HG03280 (cell line): ENCODE data around the gene AGAP9.
"Not testable (repeated sequence)": the region's sequence is repeated elsewhere in the genome, so short reads cannot be mapped to it uniquely, and the experiment has no call there.

Source experiments
- ATAC-seq: cut with Tn5 transposase; IDR thresholded peaks from one replicate; pipeline ENCODE4 v1.9.1; 2021; ENCODE audit warnings: mild to moderate bottlenecking, moderate library complexity; ENCODE audit not compliant: unreplicated experiment

The AGAP9 gene

DNA sequence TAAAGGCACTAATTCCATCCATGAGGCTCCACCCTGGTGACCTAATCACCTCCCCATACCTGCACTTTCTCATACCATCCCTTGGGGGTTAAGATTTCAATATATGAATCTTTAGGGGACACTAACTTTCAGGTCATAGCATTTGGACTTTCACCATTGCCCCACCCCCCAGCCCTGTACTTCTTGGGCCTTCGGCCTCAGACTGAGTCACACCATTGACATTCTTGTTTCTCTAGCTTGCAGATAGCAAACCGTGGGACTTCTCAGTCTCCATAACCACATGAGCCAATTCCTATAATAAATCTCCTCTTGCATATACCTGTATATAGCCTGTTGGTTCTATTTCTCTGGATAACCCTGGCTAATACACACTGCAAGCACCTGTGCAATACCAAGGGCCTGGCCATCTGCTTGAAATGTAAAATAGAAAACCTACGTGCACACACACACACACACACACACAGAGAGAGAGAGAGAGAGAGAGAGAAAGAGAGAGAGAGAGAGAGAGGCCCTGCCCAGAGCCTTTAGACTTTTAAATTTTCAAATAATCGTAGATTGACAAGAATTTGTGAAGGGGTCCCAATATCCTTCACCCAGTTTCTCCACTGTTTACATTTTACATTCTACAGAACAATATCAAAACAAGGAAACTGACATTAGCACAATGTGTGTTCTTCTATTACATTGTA, 64.8 kb downstream of the AGAP9 start:
- no peak for ATAC-seq

DNA sequence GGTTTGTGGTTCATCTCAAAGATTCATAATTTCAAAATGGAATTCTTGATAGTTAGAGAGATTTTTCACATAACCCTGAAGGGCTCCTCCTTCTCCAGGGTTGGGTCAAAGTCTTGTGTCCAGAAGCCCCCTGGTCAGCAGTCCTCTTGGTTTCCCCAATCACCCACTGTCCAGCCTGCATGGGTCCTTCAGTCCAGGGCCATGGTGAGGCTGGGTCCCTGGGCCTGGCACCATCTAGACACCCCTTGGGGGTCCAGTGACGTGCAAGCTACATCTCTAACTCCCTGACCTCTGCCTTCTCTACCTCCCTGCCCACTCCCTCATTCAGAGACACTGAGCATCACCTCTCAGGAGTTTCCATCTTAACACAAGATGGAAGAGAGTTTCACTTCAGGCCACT, 65.6 kb downstream of the AGAP9 start:
- ATAC-seq = no peak

DNA sequence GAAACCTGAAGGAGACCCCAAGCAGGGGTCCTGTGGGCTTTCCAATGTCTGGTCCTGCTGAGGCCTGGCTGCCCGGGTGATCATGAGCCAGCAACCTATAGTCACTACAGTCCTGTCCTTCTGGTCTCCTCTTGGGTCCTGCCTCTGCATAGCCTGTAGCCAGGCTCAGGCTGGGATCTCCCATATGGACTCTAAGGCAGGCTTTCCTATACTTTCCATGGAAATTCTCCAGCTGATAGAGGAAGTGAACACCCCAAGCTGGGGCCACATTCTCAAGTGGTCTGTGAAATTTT, 66.0 kb downstream of the AGAP9 start:
- no peak for ATAC-seq

DNA sequence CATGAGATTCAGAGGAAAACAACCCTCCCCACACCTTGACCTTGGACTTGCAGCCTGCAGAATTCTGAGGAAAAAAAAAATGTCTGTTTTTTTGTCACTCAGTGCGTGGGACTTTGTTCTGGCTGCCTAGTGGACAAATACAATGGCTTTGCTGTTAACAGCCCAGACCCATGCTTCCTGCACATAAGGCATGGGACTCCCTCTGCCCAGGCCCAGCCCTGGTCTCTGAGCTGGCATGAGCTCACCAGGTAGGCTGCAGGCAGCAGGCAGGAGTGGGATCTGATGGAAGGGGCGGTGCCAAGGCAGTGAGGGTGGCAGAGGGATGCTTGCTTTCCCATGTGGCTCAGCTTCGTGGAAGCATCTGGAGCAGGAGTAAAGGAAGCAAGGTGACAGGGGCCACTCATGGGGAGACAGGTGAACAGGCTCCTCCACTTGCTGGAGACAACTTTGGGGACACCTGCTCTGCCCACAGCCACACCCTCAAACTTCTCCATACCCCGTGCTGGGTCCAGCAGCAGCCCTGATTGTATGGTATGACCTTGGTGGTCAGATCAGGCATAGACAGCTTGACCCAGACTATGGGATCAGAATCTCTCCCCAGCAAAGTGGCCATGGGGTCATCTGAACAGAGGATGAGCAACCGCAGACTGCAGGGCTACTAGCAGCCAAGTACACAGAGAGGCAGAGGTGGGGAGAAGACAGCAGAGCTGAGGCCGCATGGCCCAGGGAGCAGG, 66.5 kb downstream of the AGAP9 start:
- no peak for ATAC-seq

DNA sequence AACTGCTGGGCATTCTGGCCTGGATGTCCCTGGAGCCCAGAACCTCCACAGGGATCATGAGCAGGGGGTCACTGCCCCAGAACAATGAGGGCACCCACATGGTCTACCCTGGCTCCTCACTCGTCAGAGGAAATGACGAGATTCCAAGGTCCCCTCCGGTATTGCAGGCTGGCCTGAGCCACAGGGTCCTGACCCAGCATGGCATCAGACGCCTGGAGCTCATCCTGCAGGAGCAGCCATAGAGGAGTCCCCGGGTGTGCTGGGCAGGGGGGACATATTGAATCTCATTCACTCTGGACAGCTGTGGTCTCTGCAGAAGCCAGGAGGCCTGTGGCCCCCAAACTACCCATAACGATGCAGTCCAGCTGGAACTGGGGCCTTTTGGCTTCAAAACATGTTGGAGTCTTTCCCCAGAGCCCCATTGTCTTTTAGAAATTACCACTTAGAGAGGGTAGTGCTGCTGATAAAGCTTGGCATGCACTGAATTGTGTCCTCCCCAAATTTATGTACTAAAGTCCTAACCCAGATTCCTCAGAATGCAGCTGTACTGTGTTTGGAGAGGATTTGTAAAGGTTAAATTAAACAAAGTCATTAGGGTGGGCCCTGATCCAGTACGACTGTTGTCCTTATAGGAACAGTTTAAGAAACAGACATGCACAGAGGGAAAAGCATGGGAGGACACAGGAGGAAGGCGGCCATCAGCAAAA, 67.2 kb downstream of the AGAP9 start:
- ATAC-seq = no peak

DNA sequence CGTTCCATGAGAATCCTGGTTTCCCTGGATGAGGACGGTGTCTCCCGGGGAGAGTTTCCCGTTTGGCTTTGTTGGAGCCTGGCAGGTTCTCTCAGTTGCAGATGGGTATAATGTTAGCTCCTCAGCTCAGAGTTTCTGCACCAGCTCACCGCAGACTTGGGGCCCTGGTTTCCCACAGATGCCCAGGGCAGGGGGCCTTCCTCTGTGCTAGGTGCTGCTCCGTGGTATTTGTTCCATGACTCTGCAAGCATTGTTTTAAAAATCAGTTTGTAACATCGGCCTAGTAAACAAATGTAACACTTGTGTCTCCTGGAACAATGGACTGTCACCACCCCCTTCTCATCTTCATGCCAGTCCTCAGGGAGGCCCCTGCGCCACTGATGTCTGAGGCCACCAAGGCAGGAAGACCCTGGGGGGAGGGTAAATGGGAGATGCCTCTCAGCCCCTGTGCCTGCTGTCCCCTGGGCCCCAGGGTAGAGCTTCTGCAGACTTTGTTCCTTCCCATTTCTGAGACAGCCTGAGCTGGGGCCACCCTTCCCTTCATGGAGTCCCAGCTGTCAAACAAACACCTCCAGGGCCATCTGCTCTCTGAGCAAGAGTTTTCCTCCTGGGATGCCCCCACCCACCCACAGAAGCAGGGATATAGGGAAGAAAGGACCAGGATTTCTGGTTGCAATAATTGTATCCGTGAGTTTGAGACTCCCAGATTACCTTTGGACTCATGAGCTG, 67.9 kb downstream of the AGAP9 start:
- ATAC-seq = not testable (repeated sequence)

DNA sequence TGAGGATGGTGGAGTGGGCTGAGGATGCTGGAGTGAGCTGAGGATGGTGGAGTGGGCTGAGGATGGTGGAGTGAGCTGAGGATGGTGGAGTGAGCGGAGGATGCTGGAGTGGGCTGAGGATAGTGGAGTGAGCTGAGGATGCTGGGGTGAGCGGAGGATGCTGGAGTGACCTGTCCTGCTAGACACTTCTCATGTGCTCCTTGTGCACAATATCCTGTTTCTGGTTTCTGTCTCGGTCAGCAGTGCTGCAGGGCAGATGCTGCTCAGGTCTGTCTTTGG, 68.7 kb downstream of the AGAP9 start:
- no peak for ATAC-seq

DNA sequence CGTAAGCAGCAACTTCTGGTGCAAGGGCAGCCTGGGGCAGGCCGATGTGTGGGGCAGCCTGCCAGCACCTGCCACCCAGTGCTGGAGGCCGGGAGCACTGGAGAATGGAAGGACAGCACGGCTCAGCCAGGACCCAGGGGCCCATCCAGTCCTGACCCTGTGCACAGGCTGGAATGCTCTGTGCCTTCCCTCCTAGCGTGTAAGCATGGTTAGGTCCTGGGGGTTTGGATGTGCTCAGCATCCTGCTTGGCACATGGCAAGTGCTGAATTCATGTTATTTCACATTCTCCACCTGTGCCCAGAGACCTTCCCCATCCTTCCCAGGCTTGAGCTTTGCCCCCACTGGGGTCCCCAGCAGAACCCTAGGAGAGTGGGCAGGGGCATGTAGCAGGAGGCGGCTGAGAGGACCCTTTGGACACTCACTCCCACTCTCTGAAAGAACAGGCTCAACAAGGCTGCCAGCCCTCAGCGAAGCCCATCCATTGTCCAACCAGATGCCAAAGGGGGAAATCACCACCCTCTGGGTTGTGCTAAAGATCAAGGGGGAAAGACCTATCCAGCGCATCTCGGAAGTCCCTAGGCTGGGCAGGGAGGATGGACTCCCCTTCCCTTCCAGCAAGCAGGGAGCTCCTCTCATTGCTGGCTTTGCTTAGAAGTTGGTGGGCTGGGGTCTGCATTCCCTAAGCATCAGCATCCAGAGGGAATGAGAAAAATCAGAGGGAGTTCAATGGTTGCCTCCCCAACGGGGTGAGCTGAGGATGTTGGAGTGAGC, 69.2 kb downstream of the AGAP9 start:
- no peak for ATAC-seq

DNA sequence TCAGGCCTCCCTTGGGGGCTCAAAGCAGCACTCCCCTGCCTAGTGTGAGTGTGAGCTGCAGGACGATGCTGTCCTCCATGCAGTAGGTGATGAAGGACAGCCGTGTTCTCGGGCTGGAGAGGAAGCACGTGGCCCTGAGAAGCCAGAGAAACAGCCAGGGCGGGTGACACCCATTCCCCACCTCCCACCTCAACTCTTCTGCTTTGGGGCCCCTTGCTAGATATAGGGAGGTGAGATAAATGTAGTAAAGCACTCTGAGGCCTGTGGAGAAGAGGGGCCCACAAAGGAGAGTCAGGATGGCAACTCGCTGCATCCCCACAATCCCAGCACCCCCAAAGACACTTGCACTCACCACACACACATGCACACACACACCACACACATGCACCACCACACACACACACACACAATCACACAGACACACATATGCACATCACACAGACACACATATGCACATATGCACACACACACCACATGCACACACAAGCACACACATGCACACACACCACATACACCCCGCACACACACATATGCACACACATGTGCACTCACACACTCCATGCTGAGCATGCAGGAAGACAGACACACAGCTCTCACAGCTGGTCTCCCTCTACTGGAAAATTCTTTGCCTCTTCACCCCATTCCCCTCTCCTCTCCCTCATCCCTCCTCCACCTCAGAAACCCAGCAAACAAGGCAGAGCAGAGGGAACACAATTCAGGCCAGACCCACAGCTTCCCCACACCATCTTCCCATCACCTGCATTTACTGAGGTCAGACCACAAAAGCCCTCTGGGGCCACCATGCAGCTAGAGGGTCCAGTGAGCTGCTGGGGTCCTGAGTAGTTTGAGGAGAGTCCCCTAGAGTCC, 70.1 kb downstream of the AGAP9 start:
- ATAC-seq = no peak

DNA sequence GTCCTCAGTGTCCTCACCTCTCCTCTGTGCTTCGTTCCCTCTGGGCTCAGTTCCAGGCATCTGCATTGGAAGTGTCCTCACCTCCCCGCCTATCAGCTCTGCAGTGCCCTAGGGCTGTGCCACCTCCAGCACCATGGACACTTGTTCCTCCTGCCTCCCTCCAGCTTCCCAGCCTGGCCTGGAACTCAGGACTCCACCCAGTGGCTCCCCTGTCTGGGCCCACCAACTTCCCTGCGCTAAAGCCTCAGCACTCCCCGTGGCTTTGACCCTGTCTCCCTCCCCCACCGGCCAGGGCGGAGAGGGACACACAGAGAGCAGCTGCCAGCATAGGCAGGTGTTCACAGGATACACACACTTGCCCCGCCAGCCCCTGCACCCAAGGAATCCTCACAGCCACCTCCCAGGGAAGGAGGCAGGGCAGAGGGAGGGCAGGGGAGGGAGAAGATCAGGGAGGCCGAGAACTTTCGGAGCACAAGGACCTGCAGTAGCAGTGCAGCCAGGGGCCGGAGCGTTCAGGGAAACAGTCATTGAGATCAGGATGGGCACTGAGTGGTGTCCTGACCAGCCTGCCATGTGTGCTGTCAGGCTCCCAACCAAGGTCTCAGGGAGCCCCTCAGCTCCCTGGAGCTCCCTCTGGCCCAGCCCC, 70.8 kb downstream of the AGAP9 start:
- no peak for ATAC-seq

DNA sequence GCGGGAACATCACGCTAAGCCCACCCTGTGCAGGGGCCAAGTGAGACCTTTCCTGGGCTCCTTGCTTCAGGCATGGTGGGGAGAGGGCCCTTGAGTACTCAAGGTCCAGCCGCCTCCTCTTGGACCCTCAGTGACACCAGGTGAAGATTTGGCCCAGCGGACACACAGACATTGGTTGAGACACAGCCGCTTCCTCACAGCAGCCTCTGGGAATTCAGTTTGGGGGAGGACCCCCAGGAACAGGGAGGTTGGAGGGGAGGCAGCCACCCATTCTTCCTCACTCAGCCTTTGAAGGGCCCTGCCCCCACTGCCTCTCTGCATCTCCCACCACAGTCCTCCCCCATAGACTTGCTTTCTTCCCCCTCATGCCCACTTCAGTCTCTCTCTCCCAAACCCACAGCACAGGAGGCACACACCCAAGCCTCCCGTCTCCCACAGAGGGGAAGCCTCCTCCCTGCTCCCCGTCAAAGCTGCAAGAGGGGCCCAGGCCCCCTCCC, 71.4 kb downstream of the AGAP9 start:
- no peak for ATAC-seq
